Measurements from ENCODE around the gene CGA. TPM values are rescaled to one million over a fixed set of nuclear protein-coding genes. Genes with fewer than 3 reads are reported as not detected.

CGA gene
- total and polyA plus RNA-seq, 4 donors: not detected

GRCh38 chr6:87110636-87111035, 15.7 kb upstream of the CGA start:
- no peak overlapping the region for H3K27ac ChIP-seq (ENCODE audit: low read depth in 1 of 2, low read length in 2 of 2)
- no peaks in the 10 kb centered on the region for H3K4me1 ChIP-seq (ENCODE audit: control insufficient read depth in 4 of 4, insufficient read depth in 4 of 4, low read length in 3 of 4)
- no peak overlapping the region for H3K9ac ChIP-seq (ENCODE audit: low read depth in 1 of 2, low read length in 2 of 2)
- H3K9me3 ChIP-seq (ENCODE audit: control insufficient read depth in 4 of 4, low read length in 3 of 4): no peaks in the 10 kb centered on the region
- WGBS: 91% methylated on average over 1 of the region's 1 CpG
- no peak for DNase-seq (ENCODE audit: low spot score)
- H3K4me3 ChIP-seq (ENCODE audit: low read depth in 1 of 3, low read length in 3 of 3): no peak overlapping the region
- no peaks in the 10 kb centered on the region for H3K36me3 ChIP-seq (ENCODE audit: control insufficient read depth in 4 of 4, insufficient read depth in 3 of 4, low read depth in 1 of 4, low read length in 3 of 4)
- TF ChIP-seq FOXA2 (IDR thresholded peaks at IDR 0.05) (no peak), FOXA1 (IDR thresholded peaks at IDR 0.05) (no peak), RAD21 (IDR thresholded peaks at IDR 0.05) (no peak), HNF4A (conservative IDR thresholded peaks at IDR 0.05) (no peak), YY1 (IDR thresholded peaks at IDR 0.05) (no peak), RXRA (IDR thresholded peaks at IDR 0.05) (no peak), NR2F2 (IDR thresholded peaks at IDR 0.05) (no peak), SP1 (IDR thresholded peaks at IDR 0.05) (no peak), GABPA (IDR thresholded peaks at IDR 0.05 in 1 of 2, conservative IDR thresholded peaks at IDR 0.05 in 1 of 2) (no peak), ATF3 (IDR thresholded peaks at IDR 0.05) (no peak), HNF4G (IDR thresholded peaks at IDR 0.05) (no peak), EGR1 (IDR thresholded peaks at IDR 0.05; ENCODE audit: low read depth in 2 of 2) (no peak), TAF1 (conservative IDR thresholded peaks at IDR 0.05) (no peak), JUND (IDR thresholded peaks at IDR 0.05) (no peak)
- TF ChIP-seq, protein P1, sequence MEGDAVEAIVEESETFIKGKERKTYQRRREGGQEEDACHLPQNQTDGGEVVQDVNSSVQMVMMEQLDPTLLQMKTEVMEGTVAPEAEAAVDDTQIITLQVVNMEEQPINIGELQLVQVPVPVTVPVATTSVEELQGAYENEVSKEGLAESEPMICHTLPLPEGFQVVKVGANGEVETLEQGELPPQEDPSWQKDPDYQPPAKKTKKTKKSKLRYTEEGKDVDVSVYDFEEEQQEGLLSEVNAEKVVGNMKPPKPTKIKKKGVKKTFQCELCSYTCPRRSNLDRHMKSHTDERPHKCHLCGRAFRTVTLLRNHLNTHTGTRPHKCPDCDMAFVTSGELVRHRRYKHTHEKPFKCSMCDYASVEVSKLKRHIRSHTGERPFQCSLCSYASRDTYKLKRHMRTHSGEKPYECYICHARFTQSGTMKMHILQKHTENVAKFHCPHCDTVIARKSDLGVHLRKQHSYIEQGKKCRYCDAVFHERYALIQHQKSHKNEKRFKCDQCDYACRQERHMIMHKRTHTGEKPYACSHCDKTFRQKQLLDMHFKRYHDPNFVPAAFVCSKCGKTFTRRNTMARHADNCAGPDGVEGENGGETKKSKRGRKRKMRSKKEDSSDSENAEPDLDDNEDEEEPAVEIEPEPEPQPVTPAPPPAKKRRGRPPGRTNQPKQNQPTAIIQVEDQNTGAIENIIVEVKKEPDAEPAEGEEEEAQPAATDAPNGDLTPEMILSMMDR (IDR thresholded peaks at IDR 0.05; ENCODE audit: low read depth, low read length, missing input control): no peak
- TF ChIP-seq, protein P2, sequence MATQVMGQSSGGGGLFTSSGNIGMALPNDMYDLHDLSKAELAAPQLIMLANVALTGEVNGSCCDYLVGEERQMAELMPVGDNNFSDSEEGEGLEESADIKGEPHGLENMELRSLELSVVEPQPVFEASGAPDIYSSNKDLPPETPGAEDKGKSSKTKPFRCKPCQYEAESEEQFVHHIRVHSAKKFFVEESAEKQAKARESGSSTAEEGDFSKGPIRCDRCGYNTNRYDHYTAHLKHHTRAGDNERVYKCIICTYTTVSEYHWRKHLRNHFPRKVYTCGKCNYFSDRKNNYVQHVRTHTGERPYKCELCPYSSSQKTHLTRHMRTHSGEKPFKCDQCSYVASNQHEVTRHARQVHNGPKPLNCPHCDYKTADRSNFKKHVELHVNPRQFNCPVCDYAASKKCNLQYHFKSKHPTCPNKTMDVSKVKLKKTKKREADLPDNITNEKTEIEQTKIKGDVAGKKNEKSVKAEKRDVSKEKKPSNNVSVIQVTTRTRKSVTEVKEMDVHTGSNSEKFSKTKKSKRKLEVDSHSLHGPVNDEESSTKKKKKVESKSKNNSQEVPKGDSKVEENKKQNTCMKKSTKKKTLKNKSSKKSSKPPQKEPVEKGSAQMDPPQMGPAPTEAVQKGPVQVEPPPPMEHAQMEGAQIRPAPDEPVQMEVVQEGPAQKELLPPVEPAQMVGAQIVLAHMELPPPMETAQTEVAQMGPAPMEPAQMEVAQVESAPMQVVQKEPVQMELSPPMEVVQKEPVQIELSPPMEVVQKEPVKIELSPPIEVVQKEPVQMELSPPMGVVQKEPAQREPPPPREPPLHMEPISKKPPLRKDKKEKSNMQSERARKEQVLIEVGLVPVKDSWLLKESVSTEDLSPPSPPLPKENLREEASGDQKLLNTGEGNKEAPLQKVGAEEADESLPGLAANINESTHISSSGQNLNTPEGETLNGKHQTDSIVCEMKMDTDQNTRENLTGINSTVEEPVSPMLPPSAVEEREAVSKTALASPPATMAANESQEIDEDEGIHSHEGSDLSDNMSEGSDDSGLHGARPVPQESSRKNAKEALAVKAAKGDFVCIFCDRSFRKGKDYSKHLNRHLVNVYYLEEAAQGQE (IDR thresholded peaks at IDR 0.05): no peak
- TF ChIP-seq, protein P3, sequence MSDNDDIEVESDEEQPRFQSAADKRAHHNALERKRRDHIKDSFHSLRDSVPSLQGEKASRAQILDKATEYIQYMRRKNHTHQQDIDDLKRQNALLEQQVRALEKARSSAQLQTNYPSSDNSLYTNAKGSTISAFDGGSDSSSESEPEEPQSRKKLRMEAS (IDR thresholded peaks at IDR 0.05): no peak
- TF ChIP-seq, protein P4, sequence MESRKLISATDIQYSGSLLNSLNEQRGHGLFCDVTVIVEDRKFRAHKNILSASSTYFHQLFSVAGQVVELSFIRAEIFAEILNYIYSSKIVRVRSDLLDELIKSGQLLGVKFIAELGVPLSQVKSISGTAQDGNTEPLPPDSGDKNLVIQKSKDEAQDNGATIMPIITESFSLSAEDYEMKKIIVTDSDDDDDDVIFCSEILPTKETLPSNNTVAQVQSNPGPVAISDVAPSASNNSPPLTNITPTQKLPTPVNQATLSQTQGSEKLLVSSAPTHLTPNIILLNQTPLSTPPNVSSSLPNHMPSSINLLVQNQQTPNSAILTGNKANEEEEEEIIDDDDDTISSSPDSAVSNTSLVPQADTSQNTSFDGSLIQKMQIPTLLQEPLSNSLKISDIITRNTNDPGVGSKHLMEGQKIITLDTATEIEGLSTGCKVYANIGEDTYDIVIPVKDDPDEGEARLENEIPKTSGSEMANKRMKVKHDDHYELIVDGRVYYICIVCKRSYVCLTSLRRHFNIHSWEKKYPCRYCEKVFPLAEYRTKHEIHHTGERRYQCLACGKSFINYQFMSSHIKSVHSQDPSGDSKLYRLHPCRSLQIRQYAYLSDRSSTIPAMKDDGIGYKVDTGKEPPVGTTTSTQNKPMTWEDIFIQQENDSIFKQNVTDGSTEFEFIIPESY (IDR thresholded peaks at IDR 0.05): no peak
- H3K27me3 ChIP-seq (ENCODE audit: control insufficient read depth in 4 of 4, insufficient read depth in 4 of 4, low read length in 3 of 4): no peaks in the 10 kb centered on the region

All from liver (tissue), 9 donors.